Astrocyte of the spinal cord (primary cell): ENCODE measurements around the gene DNAJB14.
"Not testable (repeated sequence)": the region's sequence is repeated elsewhere in the genome, so short reads cannot be mapped to it uniquely, and the experiment has no call there.

ENCODE experiments used
- DNase-seq: peaks from one replicate; pipeline ENCODE4 v3.0.0; 2011; ENCODE audit warnings: low read depth, low spot score
- H3K4me3 ChIP-seq: 2 replicates; pipeline ENCODE4 v1.5.1; 2011; ENCODE audit warnings: low read depth, mild to moderate bottlenecking, low read length, moderate library complexity
- in situ Hi-C: cut with HindIII; loops from 2 replicates; pipeline ENCODE4 v1.10.0; 2017; ENCODE audit warnings: low sequenced_read_pairs
- TF ChIP-seq, protein P1 (sequence below): IDR thresholded peaks from 2 replicates; pipeline ENCODE4 v1.5.1; 2012; ENCODE audit warnings: low read depth, mild to moderate bottlenecking, low read length, inconsistent platforms

Gene DNAJB14

GRCh38 chr4:99960648-99961047, 14.2 kb upstream of the DNAJB14 start:
- TF ChIP-seq, protein P1, sequence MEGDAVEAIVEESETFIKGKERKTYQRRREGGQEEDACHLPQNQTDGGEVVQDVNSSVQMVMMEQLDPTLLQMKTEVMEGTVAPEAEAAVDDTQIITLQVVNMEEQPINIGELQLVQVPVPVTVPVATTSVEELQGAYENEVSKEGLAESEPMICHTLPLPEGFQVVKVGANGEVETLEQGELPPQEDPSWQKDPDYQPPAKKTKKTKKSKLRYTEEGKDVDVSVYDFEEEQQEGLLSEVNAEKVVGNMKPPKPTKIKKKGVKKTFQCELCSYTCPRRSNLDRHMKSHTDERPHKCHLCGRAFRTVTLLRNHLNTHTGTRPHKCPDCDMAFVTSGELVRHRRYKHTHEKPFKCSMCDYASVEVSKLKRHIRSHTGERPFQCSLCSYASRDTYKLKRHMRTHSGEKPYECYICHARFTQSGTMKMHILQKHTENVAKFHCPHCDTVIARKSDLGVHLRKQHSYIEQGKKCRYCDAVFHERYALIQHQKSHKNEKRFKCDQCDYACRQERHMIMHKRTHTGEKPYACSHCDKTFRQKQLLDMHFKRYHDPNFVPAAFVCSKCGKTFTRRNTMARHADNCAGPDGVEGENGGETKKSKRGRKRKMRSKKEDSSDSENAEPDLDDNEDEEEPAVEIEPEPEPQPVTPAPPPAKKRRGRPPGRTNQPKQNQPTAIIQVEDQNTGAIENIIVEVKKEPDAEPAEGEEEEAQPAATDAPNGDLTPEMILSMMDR, result no peak
- DNase-seq, result no peak
- in situ Hi-C loops, result no loop called here
- no peak overlapping the region for H3K4me3 ChIP-seq

- in situ Hi-C loops, H3K4me3 ChIP-seq, DNase-seq: not testable (repeated sequence)
These were observed 11.8 kb upstream of the DNAJB14 start for GRCh38 chr4:99958207-99958606.

DNA sequence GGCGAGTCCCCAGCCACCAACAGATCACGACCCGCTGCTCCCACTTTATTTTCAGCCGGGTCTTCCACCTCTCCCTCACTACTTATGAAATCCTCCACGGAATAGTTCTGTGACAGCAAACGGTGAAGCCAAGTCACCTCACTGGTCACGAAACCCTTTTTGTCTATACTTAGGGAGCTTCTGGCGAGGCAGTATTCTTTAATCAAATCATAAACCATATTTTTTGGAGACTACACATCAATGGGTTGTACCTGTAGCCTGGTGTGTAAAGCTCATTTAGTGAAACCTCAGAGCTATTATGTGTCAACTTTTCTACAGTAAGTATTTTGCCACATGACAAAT, 4.5 kb upstream of the DNAJB14 start:
- in situ Hi-C loops, result no loop called here
- TF ChIP-seq, protein P1, result no peak
- H3K4me3 ChIP-seq, result peak overlapping the region; percentile 96
- DNase-seq, result no peak

- TF ChIP-seq, protein P1, result no peak
- in situ Hi-C loops, result no loop called here
- peak; percentile 99 for DNase-seq
- peak within 1 kb of the TSS; percentile 96 for H3K4me3 ChIP-seq
These were observed 3.8 kb upstream of the DNAJB14 start, which contains the start of gene H2AZ1 for GRCh38 chr4:99949999-99950912. Gene H2AZ1 (minus strand): TSS chr4:99950275. CDS start chr4:99950170, 105 bp downstream.

- DNase-seq, result peak; percentile 94
- TF ChIP-seq, protein P1, result peak; percentile 93
- peak overlapping the region; percentile 96 for H3K4me3 ChIP-seq
- in situ Hi-C loops, result no loop called here
These were observed 2.9 kb upstream of the DNAJB14 start for GRCh38 chr4:99949034-99949998.

- in situ Hi-C loops, result no loop called here
- TF ChIP-seq, protein P1, result no peak
- DNase-seq, result no peak
- no peak overlapping the region for H3K4me3 ChIP-seq
These were observed 1.2 kb upstream of the DNAJB14 start for GRCh38 chr4:99947608-99948007.
